SK-N-SH treated with all-trans-retinoic acid at 6 μM for 48 hours (cell line): ENCODE results near the gene DLL4.

Experiments
- BACH2 ChIP-seq: fragments of 250-450 bp; sonication (Bioruptor Pico); IDR thresholded peaks from 2 replicates; pipeline ENCODE4 v1.9.0; 2021; ENCODE audit warnings: mild to moderate bottlenecking, borderline replicate concordance
- CSDC2 ChIP-seq: fragments of 250-450 bp; sonication (Bioruptor Pico); IDR thresholded peaks from 2 replicates; pipeline ENCODE4 v1.5.0; 2020; ENCODE audit warnings: mild to moderate bottlenecking, moderate library complexity
- ISL1 ChIP-seq: fragments of 250-450 bp; sonication (Bioruptor Pico); IDR thresholded peaks from 2 replicates; pipeline ENCODE4 v2.1.2; 2022; ENCODE audit warnings: mild to moderate bottlenecking, moderate library complexity
- PPARA ChIP-seq: fragments of 250-450 bp; sonication (Bioruptor Pico); IDR thresholded peaks from 2 replicates; pipeline ENCODE4 v1.5.0; 2020; ENCODE audit warnings: mild to moderate bottlenecking, borderline replicate concordance
- ZFP3 ChIP-seq: fragments of 250-450 bp; sonication (Bioruptor Pico); IDR thresholded peaks from 2 replicates; pipeline ENCODE4 v1.5.0; 2020; ENCODE audit warnings: mild to moderate bottlenecking, moderate library complexity
- ZFP30 ChIP-seq: fragments of 450-650 bp; formaldehyde crosslinking; IDR thresholded peaks from 2 replicates; pipeline ENCODE4 v1.5.0; 2022; ENCODE audit warnings: mild to moderate bottlenecking, moderate library complexity
- ZNF565 ChIP-seq: fragments of 450-650 bp; formaldehyde crosslinking; conservative IDR thresholded peaks from 2 replicates; pipeline ENCODE4 v1.5.0; 2020; ENCODE audit warnings: low read depth, mild to moderate bottlenecking, moderate library complexity
- ZNF70 ChIP-seq: fragments of 450-650 bp; formaldehyde crosslinking; IDR thresholded peaks from 2 replicates; pipeline ENCODE4 v1.5.0; 2020; ENCODE audit warnings: mild to moderate bottlenecking, moderate library complexity
- ZNF8 ChIP-seq: fragments of 450-650 bp; formaldehyde crosslinking; IDR thresholded peaks from 2 replicates; pipeline ENCODE4 v1.5.0; 2020; ENCODE audit warnings: mild to moderate bottlenecking, moderate library complexity
- TF ChIP-seq, protein P1 (sequence below): fragments of 250-450 bp; sonication (Bioruptor Pico); IDR thresholded peaks from 2 replicates; pipeline ENCODE4 v1.8.0; 2020; ENCODE audit warnings: mild to moderate bottlenecking, moderate library complexity, borderline replicate concordance
- TF ChIP-seq, protein P2 (sequence below): fragments of 250-450 bp; sonication (Bioruptor Pico); IDR thresholded peaks from 2 replicates; pipeline ENCODE4 v1.5.1; 2021; ENCODE audit warnings: mild to moderate bottlenecking, moderate library complexity
- TF ChIP-seq, protein P3 (sequence below): fragments of 250-450 bp; sonication (Bioruptor Pico); IDR thresholded peaks from 2 replicates; pipeline ENCODE4 v1.8.0; 2021; ENCODE audit warnings: low read depth, mild to moderate bottlenecking, moderate library complexity, borderline replicate concordance
- TF ChIP-seq, protein P4 (sequence below): fragments of 250-450 bp; sonication (Bioruptor Pico); IDR thresholded peaks from 2 replicates; pipeline ENCODE4 v1.5.1; 2020; ENCODE audit warnings: low read depth, mild to moderate bottlenecking, moderate library complexity

DNA sequence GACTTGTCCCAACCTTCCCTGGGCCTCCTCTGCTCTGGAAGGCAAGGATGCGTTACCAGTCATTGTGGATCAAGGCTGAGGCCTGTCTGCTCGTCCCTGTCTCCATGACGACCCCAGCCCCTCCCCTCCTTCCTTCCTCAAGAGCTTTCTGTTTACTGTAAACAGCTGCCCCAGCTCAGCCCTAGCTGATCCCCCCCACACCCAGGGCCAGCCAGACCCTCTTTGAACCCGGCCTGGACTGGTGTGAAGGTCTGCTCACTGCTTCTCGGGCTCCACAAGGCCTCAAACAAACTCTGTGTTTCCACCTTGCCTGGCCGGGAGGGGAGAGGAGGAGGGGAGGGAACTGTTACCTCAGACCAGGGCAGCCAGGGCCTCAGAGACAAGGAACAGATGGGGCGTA is 18.0 kb upstream of the DLL4 start:
- TF ChIP-seq, protein P1, sequence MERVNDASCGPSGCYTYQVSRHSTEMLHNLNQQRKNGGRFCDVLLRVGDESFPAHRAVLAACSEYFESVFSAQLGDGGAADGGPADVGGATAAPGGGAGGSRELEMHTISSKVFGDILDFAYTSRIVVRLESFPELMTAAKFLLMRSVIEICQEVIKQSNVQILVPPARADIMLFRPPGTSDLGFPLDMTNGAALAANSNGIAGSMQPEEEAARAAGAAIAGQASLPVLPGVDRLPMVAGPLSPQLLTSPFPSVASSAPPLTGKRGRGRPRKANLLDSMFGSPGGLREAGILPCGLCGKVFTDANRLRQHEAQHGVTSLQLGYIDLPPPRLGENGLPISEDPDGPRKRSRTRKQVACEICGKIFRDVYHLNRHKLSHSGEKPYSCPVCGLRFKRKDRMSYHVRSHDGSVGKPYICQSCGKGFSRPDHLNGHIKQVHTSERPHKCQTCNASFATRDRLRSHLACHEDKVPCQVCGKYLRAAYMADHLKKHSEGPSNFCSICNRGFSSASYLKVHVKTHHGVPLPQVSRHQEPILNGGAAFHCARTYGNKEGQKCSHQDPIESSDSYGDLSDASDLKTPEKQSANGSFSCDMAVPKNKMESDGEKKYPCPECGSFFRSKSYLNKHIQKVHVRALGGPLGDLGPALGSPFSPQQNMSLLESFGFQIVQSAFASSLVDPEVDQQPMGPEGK: no peak
- TF ChIP-seq, protein P2, sequence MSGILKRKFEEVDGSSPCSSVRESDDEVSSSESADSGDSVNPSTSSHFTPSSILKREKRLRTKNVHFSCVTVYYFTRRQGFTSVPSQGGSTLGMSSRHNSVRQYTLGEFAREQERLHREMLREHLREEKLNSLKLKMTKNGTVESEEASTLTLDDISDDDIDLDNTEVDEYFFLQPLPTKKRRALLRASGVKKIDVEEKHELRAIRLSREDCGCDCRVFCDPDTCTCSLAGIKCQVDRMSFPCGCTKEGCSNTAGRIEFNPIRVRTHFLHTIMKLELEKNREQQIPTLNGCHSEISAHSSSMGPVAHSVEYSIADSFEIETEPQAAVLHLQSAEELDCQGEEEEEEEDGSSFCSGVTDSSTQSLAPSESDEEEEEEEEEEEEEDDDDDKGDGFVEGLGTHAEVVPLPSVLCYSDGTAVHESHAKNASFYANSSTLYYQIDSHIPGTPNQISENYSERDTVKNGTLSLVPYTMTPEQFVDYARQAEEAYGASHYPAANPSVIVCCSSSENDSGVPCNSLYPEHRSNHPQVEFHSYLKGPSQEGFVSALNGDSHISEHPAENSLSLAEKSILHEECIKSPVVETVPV (CRISPR knock-in tag): no peak
- TF ChIP-seq PPARA (CRISPR knock-in tag) (no peak), ZNF70 (CRISPR knock-in tag) (no peak), ZNF565 (CRISPR knock-in tag) (no peak), ZFP30 (CRISPR knock-in tag) (no peak), ZFP3 (CRISPR knock-in tag) (no peak), ZNF8 (no peak), BACH2 (CRISPR knock-in tag) (no peak), ISL1 (no peak), CSDC2 (CRISPR knock-in tag) (no peak)
- TF ChIP-seq, protein P3, sequence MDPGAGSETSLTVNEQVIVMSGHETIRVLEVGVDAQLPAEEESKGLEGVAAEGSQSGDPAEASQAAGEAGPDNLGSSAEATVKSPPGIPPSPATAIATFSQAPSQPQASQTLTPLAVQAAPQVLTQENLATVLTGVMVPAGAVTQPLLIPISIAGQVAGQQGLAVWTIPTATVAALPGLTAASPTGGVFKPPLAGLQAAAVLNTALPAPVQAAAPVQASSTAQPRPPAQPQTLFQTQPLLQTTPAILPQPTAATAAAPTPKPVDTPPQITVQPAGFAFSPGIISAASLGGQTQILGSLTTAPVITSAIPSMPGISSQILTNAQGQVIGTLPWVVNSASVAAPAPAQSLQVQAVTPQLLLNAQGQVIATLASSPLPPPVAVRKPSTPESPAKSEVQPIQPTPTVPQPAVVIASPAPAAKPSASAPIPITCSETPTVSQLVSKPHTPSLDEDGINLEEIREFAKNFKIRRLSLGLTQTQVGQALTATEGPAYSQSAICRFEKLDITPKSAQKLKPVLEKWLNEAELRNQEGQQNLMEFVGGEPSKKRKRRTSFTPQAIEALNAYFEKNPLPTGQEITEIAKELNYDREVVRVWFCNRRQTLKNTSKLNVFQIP: no peak
- TF ChIP-seq, protein P4, sequence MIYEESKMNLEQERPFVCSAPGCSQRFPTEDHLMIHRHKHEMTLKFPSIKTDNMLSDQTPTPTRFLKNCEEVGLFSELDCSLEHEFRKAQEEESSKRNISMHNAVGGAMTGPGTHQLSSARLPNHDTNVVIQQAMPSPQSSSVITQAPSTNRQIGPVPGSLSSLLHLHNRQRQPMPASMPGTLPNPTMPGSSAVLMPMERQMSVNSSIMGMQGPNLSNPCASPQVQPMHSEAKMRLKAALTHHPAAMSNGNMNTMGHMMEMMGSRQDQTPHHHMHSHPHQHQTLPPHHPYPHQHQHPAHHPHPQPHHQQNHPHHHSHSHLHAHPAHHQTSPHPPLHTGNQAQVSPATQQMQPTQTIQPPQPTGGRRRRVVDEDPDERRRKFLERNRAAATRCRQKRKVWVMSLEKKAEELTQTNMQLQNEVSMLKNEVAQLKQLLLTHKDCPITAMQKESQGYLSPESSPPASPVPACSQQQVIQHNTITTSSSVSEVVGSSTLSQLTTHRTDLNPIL: no peak
